MCF 10A (cell line): Measurements from ENCODE around the gene PAPSS1. TPM values are rescaled to one million over a fixed set of nuclear protein-coding genes. Genes with fewer than 3 reads are reported as not detected.

Experiments
- BruUV-seq: library from RNA; stranded (reverse); fragments of 400-500 nt; replicated peaks from 2 replicates; lab custom pipeline; 2021; lab: Mats Ljungman, UMichigan
- CTCF ChIA-PET: fragments of 300-600 bp; sonication (Branson Sonifier 250); formaldehyde crosslinking; extraction: SDS; loops from one replicate; lab custom pipeline; 2021; ENCODE audit warnings: antibody characterized with exemption, inconsistent platforms; lab: Yijun Ruan, JAX
- POLR2A ChIA-PET: fragments of 300-600, 350-650 bp; sonication (Branson Sonifier 250); formaldehyde crosslinking; extraction: SDS; loops from one replicate; lab custom pipeline; 2020; ENCODE audit warnings: antibody characterized with exemption, inconsistent platforms; lab: Yijun Ruan, JAX
- DNase-seq: peaks from one replicate; pipeline ENCODE4 v3.0.0-alpha.2; 2018; ENCODE audit not compliant: unreplicated experiment
- H3K27ac Mint-ChIP-seq: one replicate; pipeline ENCODE4 v1.8.0; 2022; ENCODE audit warnings: mild to moderate bottlenecking, low read depth, mixed read lengths; ENCODE audit not compliant: unreplicated experiment
- H3K27me3 Mint-ChIP-seq: one replicate; pipeline ENCODE4 v1.8.0; 2022; ENCODE audit warnings: mixed read lengths; ENCODE audit not compliant: insufficient read depth, unreplicated experiment
- H3K36me3 Mint-ChIP-seq: one replicate; pipeline ENCODE4 v1.8.0; 2022; ENCODE audit warnings: mild to moderate bottlenecking, moderate library complexity, mixed read lengths; ENCODE audit not compliant: insufficient read depth, unreplicated experiment
- H3K4me1 Mint-ChIP-seq: one replicate; pipeline ENCODE4 v1.8.0; 2022; ENCODE audit warnings: mixed read lengths; ENCODE audit not compliant: insufficient read depth, unreplicated experiment
- H3K4me3 Mint-ChIP-seq: one replicate; pipeline ENCODE4 v1.8.0; 2022; ENCODE audit warnings: mild to moderate bottlenecking, moderate library complexity, mixed read lengths; ENCODE audit not compliant: unreplicated experiment
- H3K9me3 Mint-ChIP-seq: one replicate; pipeline ENCODE4 v1.8.0; 2022; ENCODE audit warnings: mixed read lengths; ENCODE audit not compliant: unreplicated experiment
- intact Hi-C: fragments of 100-400 bp; cut with micrococcal nuclease; formaldehyde crosslinking; loops from 2 replicates; pipeline ENCODE4 v1.14.1; 2022
- total RNA-seq: library from RNA; stranded (reverse); gene quantifications from 2 replicates; pipeline ENCODE4 v1.2.3, GENCODE V29; 2022
- TF ChIP-seq, protein P1 (sequence below): fragments of 200-600 bp; IDR thresholded peaks from one replicate; pipeline ENCODE4 v1.8.0; 2022; ENCODE audit warnings: antibody characterized with exemption, mild to moderate bottlenecking; ENCODE audit not compliant: unreplicated experiment

Gene PAPSS1
- total RNA-seq, 1 experiment from 2014 or later = 63.9 TPM

DNA sequence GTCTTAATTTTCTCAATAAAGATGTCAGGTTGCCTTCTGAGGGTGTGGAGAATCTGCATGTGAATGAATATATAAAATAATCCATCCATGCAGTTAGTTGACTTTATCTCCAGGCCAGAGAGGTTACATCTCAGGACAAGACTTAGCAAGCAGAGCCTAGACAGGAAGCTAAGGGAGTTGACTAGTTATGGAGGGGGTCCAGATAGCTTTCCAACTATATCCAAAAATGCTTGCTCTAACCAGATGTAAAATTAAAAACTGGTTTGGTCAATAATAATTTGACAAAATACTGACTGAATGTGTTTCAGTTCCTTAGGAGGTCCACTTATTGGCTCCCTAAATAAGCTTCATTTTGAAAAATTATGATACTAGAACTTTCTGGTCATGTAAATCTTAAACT lies 101.4 kb downstream of the PAPSS1 start:
- no peaks in the 10 kb centered on the region for H3K27me3 Mint-ChIP-seq
- peaks cover 16% of the 10 kb centered on the region for H3K4me1 Mint-ChIP-seq
- peak overlapping the region; percentile 46 for H3K27ac Mint-ChIP-seq
- CTCF ChIA-PET = no interaction called here
- intact Hi-C loops = no loop called here
- no peak overlapping the region for H3K4me3 Mint-ChIP-seq
- TF ChIP-seq, protein P1, sequence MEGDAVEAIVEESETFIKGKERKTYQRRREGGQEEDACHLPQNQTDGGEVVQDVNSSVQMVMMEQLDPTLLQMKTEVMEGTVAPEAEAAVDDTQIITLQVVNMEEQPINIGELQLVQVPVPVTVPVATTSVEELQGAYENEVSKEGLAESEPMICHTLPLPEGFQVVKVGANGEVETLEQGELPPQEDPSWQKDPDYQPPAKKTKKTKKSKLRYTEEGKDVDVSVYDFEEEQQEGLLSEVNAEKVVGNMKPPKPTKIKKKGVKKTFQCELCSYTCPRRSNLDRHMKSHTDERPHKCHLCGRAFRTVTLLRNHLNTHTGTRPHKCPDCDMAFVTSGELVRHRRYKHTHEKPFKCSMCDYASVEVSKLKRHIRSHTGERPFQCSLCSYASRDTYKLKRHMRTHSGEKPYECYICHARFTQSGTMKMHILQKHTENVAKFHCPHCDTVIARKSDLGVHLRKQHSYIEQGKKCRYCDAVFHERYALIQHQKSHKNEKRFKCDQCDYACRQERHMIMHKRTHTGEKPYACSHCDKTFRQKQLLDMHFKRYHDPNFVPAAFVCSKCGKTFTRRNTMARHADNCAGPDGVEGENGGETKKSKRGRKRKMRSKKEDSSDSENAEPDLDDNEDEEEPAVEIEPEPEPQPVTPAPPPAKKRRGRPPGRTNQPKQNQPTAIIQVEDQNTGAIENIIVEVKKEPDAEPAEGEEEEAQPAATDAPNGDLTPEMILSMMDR = no peak
- DNase-seq = no peak
- H3K36me3 Mint-ChIP-seq = peaks cover 15% of the 10 kb centered on the region
- POLR2A ChIA-PET = no interaction called here
- no TSS peak for BruUV-seq
- no peaks in the 10 kb centered on the region for H3K9me3 Mint-ChIP-seq

DNA sequence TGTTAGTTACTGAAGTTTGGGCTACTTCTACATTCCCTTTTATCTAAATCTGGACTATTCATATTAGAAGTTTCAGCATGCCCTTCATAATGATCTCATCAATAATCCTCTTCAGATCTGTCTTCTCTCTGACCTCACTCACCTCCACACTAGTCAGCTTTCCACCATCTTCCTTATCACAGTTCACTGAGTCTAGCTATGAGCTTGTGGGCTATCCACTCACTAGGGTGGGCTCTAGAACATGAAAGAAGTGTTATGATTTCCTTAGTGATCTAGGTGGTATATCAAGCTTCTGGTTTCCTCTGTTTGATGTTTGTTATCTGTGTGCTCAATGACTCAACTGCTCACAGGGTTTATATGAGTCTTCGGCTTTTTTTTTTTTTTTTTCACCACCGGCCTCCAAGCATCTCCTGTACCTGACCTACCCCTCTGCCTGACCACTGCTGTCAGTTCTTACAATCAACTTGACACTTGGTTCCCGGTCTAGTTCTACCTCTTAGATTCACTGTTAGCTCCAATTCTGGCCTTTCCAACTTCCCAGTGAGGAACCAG lies 103.1 kb downstream of the PAPSS1 start:
- Mint-ChIP-seq H3K9me3 (no peaks in the 10 kb centered on the region), H3K4me1 (peaks cover 16% of the 10 kb centered on the region), H3K36me3 (peaks cover 11% of the 10 kb centered on the region), H3K27ac (no peak overlapping the region), H3K27me3 (no peaks in the 10 kb centered on the region), H3K4me3 (no peak overlapping the region)
- CTCF ChIA-PET = interaction anchor here (0.7 kb wide), 5 partner anchors 58 to 785 kb away, joined by 3 to 5 read pairs (median 4); no protein-coding TSS in a partner anchor
- POLR2A ChIA-PET = interaction anchor here (0.5 kb wide), 1 partner anchor 109 kb away, joined by 3 read pairs; no protein-coding TSS in a partner anchor
- DNase-seq = no peak
- intact Hi-C loops = no loop called here
- BruUV-seq = no TSS peak
- TF ChIP-seq, protein P1 = no peak

DNA sequence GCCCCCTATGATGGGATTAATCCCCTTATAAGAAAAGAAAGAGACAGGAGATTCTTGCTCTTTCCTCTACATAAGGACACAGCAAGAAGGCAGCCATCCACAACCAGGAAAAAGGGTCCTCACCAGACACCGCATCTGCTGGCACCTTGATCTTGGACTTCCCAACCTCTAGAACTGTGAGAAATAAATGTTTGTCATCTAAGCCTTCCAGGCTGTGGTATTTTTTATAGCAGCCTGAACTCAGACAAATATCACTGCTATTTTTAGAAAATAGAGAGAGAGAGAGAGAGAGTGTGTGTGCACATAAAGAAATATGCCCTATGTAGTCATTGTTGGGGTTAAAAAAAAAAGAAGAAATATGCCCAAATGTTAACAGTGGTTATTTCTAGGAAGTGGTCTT lies 104.2 kb downstream of the PAPSS1 start:
- H3K27ac Mint-ChIP-seq = no peak overlapping the region
- no peaks in the 10 kb centered on the region for H3K27me3 Mint-ChIP-seq
- DNase-seq = no peak
- no peaks in the 10 kb centered on the region for H3K9me3 Mint-ChIP-seq
- H3K4me3 Mint-ChIP-seq = no peak overlapping the region
- H3K36me3 Mint-ChIP-seq = peaks cover 10% of the 10 kb centered on the region
- BruUV-seq = no TSS peak
- CTCF ChIA-PET = no interaction called here
- TF ChIP-seq, protein P1 = no peak
- POLR2A ChIA-PET = interaction anchor here (0.6 kb wide), 1 partner anchor 145 kb away, joined by 4 read pairs; no protein-coding TSS in a partner anchor
- peaks cover 16% of the 10 kb centered on the region for H3K4me1 Mint-ChIP-seq
- intact Hi-C loops = no loop called here

DNA sequence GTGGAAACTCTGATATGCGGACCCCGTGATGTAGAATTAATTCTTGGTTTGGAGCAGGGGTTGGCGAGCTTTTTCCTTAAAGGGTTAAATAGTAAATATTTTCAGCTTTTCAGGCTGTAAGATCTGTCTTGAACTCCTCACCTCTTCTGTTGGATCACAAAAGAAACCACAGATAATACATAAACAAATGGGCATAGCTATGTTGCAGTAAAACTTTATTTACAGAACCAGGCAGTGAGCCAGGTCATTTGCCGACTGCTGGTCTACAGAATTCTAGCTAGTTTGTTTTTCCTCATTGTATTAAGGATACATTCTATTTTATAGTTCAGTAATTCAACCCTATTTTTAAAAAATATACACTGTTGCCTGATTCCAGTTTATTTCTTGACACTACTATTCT lies 116.6 kb downstream of the PAPSS1 start:
- TF ChIP-seq, protein P1 = no peak
- Mint-ChIP-seq H3K36me3 (no peaks in the 10 kb centered on the region), H3K27me3 (no peaks in the 10 kb centered on the region), H3K9me3 (no peaks in the 10 kb centered on the region), H3K4me3 (no peak overlapping the region), H3K4me1 (no peaks in the 10 kb centered on the region), H3K27ac (no peak overlapping the region)
- no TSS peak for BruUV-seq
- POLR2A ChIA-PET = no interaction called here
- CTCF ChIA-PET = interaction anchor here (0.6 kb wide), 1 partner anchor 1831 kb away, joined by 3 read pairs; no protein-coding TSS in a partner anchor
- no peak for DNase-seq
- intact Hi-C loops = no loop called here
